Left renal pelvis (tissue), 4 donors: ENCODE results near the gene STRAP. TPM values are rescaled to one million over a fixed set of nuclear protein-coding genes. Genes with fewer than 3 reads are reported as not detected.
"Not testable (repeated sequence)": the region's sequence is repeated elsewhere in the genome, so short reads cannot be mapped to it uniquely, and the experiment has no call there.

Experiments used
- DNase-seq, 4 donors: peaks; one replicate each; pipeline ENCODE4 v3.0.0-alpha.2; 2013; ENCODE audit warnings: low read depth in 4 of 4, low spot score in 3 of 4
- polyA plus RNA-seq, 4 donors: library from polyadenylated mRNA; unstranded; fragments of 120-200 nt; gene quantifications; one replicate each; pipeline ENCODE4 v1.2.1, GENCODE V29; 2013; ENCODE audit not compliant: insufficient read length in 4 of 4

The STRAP gene
- polyA plus RNA-seq, 4 donors: 134 to 221 (median 183) TPM

GRCh38 chr12:15868186-15868585 lies 14.0 kb upstream of the STRAP start:
- no peak for DNase-seq

GRCh38 chr12:15873556-15873955 lies 8.6 kb upstream of the STRAP start:
- DNase-seq: no peak

DNA sequence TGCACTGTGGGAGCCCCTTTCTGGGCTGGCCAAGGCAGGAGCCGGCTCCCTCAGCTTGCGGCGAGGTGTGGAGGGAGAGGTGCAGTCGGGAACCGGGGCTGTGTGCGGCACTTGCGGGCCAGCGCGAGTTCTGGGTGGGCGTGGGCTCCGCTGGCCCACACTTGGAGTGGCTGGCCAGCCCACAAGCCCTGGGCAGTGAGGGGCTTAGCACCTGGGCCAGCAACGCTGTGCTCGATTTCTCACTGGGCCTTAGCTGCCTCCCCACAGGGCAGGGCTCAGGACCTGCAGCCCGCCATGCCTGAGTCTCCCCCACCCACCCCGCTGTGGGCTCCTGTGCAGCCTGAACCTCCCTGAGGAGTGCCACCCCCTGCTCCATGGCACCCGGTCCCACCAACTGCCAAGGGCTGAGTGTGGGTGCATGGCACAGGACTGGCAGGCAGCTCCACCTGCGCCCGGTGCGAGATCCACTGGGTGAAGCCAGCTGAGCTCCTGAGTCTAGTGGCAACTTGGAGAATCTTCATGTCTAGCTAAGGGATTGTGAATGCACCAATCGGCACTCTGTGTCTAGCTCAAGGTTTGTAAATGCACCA lies 7.5 kb upstream of the STRAP start:
- not testable (repeated sequence) for DNase-seq

DNA sequence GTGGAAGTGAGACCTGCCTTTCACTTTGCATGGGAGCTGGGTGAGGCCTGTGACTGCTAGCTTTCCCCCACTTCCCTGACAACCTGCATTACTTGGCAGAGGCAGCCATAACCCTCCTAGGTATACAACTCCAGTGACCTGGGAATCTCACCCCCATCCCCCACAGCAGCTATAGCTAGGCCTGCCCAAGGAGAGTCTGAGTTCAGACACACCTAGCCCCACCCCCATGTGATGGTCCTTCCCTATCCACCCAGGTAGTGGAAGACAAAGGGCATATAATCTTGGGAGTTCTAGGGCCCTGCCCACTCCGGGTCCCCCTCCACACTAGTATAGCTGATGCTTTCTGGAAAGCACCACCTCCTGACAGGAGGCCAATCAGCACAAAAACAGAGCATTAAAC lies 6.3 kb upstream of the STRAP start:
- DNase-seq: no peak

- no peak for DNase-seq
Observed at GRCh38 chr12:15879413-15879812, 2.8 kb upstream of the STRAP start.

DNA sequence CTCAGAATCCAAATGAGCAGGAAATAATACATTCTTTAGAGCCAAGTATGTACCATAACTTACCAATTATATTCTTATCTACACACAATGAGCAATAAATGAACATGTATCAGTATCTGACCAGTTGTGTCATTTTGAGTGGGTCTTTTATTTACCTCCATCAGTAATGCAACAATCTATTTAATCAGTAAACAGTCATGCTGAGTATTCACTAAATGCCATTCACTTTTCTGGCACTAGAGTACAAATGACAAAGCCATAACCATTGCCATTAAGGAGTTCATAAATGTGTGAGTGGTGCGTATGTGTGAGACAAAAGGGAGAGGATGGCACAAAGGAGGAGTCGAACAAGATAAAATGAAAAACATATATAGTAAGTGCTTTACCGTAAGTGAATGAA lies 1.5 kb upstream of the STRAP start:
- DNase-seq: no peak

DNA sequence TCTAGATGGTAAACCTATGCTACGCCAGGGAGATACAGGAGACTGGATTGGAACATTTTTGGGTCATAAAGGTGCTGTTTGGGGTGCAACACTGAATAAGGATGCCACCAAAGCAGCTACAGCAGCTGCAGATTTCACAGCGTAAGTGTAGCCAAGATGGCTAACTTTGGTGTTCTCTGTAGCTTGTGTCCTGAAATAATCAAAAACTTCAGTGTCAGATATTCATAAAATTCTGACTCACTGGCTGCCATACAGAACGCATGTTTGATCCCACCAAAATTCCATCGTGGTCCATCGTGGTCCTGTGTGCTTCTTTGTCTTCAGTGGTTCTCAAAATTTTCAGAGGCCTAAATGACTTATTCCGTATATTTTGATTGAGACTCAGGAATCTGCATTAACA lies 1.3 kb downstream of the STRAP start:
- no peak for DNase-seq

- no peak for DNase-seq
Observed at GRCh38 chr12:15886372-15887042, 4.3 kb downstream of the STRAP start.

- no peak for DNase-seq
Observed at GRCh38 chr12:15887043-15887817, 5.0 kb downstream of the STRAP start.

DNA sequence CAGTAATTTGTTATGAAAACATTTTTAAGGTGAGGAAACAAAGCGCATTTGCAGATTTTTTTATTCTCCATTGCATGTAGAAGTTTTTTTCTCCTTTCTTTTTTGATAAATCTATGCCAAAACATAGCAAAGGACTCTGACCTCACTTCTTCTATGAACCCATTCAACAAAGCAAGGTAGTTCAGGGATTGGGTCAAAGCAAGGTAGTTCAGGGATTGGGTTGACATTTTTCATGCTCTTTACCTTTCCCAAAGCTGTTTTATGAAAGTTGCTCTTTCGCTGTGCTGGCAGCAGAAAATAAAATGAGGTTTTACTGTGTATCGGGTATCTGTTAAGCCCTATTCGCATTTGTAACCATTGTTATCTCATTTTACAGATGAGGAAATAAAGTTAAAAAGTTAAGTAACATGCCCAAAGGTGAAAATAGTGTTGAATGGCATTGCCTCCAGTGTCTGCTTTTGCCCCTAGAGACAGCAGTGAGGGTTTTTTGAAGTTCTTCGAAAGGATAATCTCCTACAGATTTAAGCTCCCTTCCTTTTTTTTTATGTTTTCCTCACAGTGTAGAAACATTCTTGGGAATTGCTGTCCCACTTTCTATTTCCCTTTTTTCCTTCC lies 10.6 kb downstream of the STRAP start:
- no peak for DNase-seq

DNA sequence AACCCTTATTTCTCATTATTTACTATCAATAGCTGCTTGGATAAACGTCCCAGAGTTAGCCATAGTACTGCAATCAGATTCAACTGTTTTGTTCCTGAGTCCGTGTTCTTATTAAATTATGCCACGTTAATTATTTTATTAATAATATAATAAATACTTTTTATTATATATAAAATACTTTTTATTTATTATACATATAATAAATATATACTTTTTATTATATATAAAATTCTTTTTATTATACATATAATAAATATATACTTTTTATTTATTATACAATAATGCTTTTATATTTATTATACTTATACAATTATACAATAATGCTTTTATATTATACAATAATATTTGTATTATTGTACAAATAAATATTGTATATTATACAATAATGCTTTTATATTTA lies 11.1 kb downstream of the STRAP start:
- DNase-seq: no peak

DNA sequence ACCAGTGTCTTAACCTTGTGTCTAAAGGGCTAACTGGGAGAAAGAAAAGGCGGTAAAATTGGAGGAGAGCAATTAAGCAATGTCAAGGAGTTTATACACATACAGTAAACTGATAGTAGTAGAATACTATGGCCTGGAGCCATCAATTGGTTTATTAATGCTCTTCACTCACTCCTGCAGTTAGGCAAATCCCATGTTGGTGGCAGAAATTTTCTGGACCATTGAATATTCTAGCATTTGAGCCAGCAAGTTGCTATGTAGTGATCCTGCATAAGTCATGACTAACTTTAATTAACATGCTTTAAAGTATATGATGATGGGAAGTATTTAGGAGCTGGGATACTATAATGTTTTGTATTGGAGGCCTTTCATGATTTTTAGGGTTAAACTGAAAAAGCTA lies 14.7 kb downstream of the STRAP start:
- DNase-seq: no peak

DNA sequence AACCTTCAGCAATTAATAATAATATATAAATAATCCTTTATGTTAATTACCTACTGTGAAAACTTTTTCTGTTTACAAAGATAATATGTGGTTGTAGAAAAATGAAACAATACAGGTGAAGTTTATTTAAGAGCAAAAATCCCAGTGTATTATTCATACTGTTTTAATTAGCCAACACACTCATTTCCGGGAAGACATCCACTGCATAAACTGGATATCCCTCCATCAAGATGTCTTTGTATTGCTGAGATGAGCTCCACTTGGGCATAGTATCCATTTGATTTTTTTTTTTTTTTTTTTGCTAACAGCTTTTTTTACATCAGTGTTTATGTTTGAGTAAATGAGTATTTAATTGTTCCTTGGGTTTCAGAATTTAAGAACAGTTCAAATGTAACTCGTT lies 15.2 kb downstream of the STRAP start:
- DNase-seq: no peak

DNA sequence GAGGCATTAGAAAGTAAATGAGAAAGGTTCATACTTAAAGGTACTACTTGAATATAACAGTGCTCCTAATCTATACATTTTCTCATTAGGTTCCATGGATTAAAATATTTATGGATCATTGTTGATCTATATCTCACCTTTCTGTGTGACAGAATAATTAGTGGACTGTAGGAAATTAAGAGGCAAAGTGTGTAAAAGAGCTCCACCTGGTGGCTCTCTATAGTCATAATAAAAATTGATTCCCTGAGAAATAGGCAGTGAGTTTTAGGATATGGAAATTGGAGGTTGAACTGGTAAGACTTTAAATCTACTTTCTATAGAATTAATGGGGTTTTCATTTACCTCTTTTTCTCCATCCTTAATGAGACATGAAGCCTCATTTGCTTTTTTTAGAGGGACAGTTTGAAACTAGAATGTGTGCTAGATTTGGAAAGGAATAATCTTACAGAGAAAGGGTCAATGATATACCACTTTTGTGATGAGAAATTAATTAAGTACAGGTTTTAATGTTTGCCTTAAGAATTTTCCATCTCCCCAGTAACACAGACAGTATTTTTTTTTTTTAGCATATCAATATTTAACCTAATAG lies 17.2 kb downstream of the STRAP start:
- DNase-seq: no peak

- no peak for DNase-seq
Observed at GRCh38 chr12:15904378-15904920, 22.3 kb downstream of the STRAP start.

DNA sequence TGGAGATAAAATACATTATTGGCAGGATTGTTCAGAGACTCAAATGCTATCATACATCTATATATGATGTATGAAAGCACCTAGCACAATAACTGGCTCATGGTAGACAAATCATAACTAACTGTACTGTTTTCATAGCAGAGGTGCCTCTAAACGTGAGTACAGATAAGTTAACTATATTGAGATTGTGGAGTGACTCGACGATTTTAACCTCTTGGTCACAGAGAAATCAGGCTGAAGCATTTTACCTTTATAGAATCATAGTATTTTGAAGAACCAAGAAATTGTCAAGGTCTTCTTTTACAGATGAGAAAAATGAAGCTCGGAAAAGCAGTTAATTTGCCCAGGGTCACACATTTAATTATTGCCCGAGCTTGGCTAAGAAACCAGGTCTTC lies 28.3 kb downstream of the STRAP start:
- no peak for DNase-seq

GRCh38 chr12:15910864-15911721 lies 28.9 kb downstream of the STRAP start, which contains the start of gene DERA:
DERA (plus strand) TSS chr12:15911332; CDS start chr12:15911384, 52 bp downstream.
- peak; percentile 43 to 58 (median 50) for DNase-seq

GRCh38 chr12:15911931-15912330 lies 29.7 kb downstream of the STRAP start:
- not testable (repeated sequence) for DNase-seq

GRCh38 chr12:15914131-15914530 lies 31.9 kb downstream of the STRAP start:
- DNase-seq: not testable (repeated sequence)

GRCh38 chr12:15918066-15918465 lies 35.9 kb downstream of the STRAP start:
- no peak for DNase-seq
